RCC 7860 (cell line): ENCODE measurements around the gene ABCG4.
"Not testable (repeated sequence)": the region's sequence is repeated elsewhere in the genome, so short reads cannot be mapped to it uniquely, and the experiment has no call there.

Experiments used
- DNase-seq: peaks from one replicate; pipeline ENCODE4 v3.0.0-alpha.2; 2015; ENCODE audit warnings: low spot score
- FAIRE-seq: peaks from 2 replicates; lab custom pipeline; 2012; peaks lifted over from hg19 to GRCh38; lab: Jason Lieb, UNC

Gene ABCG4

DNA sequence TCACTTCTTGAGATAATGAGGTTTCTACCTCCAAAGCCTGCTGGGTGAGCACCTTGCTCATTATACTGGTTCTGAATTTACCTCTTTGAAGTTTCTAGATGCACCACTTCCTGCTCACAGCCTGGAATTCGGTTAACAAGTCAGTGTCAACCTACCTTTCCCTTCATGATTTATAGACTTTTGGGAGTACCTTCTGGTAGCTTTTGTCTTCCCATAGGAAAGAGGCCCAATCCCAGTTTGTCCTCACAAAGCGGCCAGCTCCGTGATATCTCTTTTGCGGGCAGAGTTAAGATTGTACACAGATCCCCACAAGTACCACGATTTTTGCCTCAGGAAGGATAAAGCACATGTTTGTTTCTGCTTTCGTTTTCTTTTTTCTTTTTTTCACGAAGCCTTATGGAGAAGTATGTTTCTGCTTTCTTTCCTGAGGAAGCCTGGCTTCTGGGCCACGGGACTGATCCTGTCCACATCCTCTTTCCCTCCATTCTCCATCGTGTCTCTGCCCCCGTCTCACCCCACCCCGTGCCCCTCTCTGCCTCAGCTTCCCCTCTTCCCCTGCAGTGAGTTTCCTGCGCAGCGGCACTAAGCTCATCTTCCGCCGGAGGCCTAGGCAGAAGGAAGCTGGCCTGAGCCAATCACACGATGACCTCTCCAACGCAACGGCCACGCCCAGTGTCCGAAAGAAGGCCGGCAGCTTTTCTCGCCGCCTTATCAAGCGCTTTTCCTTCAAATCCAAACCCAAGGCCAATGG, 33.2 kb upstream of the ABCG4 start:
- DNase-seq, result no peak

DNA sequence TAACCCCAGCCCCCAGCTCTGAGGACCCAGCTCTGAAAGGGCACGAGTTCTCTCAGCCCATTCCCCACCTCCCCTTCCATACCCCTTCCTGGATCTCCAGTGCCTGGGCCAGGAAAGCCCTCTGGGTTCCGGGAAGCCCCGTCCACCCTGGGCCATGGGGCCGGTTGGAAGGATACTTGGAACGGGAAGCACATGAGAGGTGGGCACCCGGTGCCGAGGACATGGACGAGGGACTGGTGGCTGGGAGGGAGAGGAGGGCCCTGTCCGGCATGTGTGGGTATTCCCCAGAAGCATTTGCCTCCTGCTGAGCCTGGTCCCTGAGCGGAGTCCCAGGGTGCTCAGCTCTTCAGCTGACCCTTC, 32.6 kb upstream of the ABCG4 start:
- DNase-seq (no peak), FAIRE-seq (no peak)

More for the DNA sequence above, 33.2 kb upstream of the ABCG4 start:
- FAIRE-seq, result no peak

DNA sequence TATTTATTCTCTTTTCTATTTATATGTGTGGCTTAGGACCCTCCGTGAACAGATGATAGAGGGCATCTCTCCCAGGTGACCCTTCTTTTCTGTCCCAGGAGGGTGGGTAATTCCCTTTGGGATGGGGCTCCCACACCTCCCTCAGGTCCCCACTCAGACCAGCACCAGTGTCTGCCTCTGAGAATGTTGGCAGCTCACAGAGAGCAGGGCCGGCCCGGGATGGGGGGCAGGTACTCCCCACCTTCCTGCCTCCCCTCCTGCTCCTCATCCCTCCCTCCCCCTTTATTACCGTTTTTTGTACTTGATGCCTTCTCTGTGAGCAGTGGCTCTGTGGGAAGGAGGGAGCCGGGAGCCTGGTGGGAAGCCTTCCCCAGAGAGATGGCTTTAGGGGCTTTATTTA, 32.3 kb upstream of the ABCG4 start:
- FAIRE-seq (no peak), DNase-seq (no peak)

DNA sequence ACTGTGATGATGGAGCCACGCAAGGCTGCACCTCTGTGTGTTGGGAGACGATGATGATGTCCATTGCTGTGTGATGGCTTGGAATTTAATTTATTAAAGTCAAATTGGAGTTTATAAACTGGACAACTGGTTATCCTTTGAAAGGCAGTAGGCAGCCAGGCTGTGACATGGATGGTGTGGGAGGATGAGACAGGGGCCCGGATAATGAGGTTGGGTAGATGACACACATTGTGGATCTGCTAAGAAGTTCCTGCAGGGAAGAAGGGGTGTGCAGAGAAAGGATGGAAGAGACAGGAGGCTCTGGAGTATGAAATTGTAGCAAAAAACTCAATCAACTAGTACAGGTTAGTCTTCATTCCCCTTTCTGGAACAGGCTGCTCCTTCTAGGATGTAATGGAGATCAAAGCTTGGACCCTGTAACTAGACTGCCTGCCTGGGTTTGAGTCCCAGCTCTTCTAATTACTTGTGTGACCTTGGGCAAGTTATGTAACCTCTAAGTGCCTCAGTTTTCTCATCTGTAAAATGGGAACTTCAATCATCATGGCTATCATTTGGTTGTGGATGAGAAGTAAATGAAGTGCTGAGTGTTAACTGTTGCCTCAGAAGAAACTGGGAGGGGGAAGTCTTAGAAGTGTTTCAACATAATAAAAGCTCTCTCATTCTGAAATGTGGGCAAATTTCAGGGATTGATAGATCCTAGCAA, 31.7 kb upstream of the ABCG4 start:
- DNase-seq, result no peak
- no peak for FAIRE-seq

- FAIRE-seq, result no peak
- DNase-seq, result no peak
Observed at GRCh38 chr11:119118227-119118626, 30.6 kb upstream of the ABCG4 start.

GRCh38 chr11:119118946-119119345, 29.9 kb upstream of the ABCG4 start:
- DNase-seq (no peak), FAIRE-seq (no peak)

DNA sequence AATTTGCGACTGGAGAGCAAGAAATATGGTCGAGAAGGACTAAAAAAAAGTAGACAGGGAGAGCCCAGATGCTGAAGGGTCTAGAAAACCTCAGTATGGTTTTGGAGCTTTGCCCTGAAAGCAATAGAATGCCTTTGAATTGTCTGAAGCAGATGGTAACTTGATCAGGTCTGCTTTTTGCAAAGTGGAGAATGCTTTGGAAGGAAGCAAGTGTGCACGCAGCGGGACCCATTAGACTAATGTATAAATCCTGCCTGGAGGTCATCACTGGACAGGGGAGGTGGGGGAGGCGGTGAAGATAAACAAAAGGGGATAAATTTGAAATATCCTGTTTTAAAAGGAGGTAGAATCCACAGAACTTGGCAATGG, 28.2 kb upstream of the ABCG4 start:
- no peak for DNase-seq
- FAIRE-seq, result no peak

DNA sequence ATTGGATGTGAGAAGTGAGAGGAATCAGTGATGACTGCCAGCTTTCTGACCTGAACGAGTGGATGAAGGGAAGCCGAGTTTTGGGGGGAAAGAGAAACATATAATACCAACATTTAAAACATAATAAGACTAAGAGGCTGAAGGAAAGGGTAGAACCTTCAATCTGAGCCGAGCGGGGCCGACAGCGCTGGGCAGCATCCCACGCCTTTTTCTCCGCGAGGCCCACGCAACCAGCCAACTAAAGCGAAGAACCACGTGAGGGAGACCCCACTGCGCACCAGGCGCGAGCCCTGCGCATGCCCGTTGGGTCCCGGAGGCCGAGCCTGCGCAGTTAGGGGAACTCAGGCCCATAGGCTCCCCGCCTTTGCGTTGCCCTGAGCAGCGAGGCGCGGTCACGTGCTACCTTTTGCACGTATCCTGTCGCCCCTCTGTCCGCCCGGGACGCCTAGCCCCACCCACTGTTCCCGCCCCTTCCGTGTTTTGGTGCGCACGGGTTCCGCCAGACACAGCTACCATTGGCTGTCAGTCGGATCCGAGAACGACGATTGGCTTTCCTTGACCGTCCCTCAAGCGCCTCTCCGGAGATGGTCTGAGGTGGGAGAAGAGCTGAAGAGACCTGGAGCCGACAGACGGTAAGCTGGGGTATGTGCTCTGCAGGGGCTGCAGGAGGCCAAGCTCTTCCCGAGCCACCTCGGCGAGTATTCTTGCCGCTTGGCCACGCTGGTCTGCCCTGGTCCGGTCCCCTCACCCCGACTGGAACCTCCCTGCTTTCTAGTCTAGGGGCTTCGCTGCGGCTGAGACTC, 27.6 kb upstream of the ABCG4 start, which contains the start of gene HINFP:
HINFP (plus strand) TSS at position 573 of the 803 bp plus-strand sequence. CDS start 5,365 bp downstream, outside the sequence.
- DNase-seq, result peak; percentile 94
- FAIRE-seq, result peak; percentile 83

- no peak for FAIRE-seq
- no peak for DNase-seq
Observed at GRCh38 chr11:119121811-119122124, 27.1 kb upstream of the ABCG4 start.

DNA sequence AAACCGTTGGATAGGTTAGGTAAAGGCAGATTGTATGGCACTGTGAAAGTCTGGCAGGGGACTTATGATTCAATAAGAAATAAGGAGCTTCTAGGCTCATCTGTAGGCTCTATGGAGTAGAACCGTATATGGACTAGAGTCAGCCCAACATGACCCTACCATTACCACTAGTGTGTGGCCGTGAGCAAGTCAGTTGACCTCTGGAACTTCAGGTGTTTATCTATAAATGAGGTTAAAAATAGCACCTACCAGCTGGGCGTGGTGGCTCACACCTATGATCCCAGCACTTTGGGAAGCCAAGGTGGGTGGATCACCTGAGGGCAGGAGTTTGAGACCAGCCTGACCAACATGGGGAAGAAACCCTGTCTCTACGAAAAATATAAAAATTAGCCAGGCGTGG, 23.0 kb upstream of the ABCG4 start:
- FAIRE-seq, result no peak
- no peak for DNase-seq

GRCh38 chr11:119126675-119127268, 22.1 kb upstream of the ABCG4 start:
- DNase-seq (no peak), FAIRE-seq (no peak)

DNA sequence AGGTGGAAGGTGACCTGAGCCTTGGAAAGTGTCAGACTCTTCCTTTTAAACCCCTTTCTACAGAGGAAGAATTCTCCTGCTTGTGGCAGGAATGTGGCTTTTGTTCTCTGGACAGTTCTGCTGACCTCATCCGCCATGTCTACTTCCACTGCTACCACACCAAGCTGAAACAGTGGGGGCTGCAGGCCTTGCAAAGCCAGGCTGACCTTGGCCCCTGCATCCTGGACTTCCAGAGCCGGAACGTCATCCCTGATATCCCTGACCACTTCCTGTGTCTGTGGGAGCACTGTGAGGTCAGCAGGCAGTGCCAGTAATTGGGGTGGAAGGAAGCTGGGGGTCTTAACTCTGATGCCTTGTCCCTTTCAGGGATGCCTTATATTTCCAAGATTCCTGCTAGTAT, 18.2 kb upstream of the ABCG4 start:
- DNase-seq (peak; percentile 35), FAIRE-seq (no peak)

- DNase-seq, result no peak
- FAIRE-seq, result no peak
Observed at GRCh38 chr11:119134389-119134978, 14.4 kb upstream of the ABCG4 start.

DNA sequence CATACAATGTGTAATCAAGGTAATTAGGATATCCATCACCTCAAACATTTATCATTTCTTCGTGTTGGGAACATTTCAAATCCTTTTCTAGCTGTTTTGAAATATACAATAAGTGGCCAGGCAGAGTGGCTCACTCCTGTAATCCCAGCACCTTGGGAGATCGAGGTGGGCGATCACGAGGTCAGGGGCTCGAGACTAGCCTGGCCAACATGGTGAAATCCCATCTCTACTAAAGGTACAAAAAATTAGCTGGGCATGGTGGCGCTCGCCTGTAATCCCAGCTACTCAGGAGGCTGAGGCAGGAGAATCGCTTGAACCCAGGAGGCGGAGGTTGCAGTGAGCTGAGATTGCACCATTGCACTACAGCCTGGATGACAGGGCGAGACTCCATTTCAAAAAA, 9.6 kb upstream of the ABCG4 start:
- not testable (repeated sequence) for FAIRE-seq, DNase-seq

- no peak for FAIRE-seq
Observed at GRCh38 chr11:119144825-119145486, 3.9 kb upstream of the ABCG4 start.

GRCh38 chr11:119145551-119145950, 3.3 kb upstream of the ABCG4 start:
- FAIRE-seq, result no peak
- DNase-seq, result no peak

More at GRCh38 chr11:119144825-119145486, 3.9 kb upstream of the ABCG4 start:
- DNase-seq, result peak; percentile 29

- FAIRE-seq, result no peak
Observed at GRCh38 chr11:119147604-119148333, 1.1 kb upstream of the ABCG4 start.

GRCh38 chr11:119148720-119149017, 183 bp upstream of the ABCG4 start:
- DNase-seq, result no peak
- FAIRE-seq, result no peak

More at GRCh38 chr11:119147604-119148333, 1.1 kb upstream of the ABCG4 start:
- DNase-seq, result no peak

DNA sequence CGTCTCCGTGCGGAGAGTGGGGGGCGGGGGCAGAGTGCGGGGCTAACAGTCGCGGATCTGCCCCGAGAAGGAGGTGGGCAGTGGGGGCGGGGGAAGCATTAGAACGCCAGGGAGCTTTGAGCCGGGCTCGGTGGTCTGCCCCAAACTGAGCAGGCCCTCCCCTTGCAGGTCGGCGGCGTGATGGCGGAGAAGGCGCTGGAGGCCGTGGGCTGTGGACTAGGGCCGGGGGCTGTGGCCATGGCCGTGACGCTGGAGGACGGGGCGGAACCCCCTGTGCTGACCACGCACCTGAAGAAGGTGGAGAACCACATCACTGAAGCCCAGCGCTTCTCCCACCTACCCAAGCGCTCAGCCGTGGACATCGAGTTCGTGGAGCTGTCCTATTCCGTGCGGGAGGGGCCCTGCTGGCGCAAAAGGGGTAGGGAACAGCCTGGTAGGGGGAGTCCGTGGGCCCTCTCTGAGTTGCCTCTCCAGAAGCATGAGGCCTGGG, 979 bp downstream of the ABCG4 start:
- DNase-seq, result no peak
- no peak for FAIRE-seq

DNA sequence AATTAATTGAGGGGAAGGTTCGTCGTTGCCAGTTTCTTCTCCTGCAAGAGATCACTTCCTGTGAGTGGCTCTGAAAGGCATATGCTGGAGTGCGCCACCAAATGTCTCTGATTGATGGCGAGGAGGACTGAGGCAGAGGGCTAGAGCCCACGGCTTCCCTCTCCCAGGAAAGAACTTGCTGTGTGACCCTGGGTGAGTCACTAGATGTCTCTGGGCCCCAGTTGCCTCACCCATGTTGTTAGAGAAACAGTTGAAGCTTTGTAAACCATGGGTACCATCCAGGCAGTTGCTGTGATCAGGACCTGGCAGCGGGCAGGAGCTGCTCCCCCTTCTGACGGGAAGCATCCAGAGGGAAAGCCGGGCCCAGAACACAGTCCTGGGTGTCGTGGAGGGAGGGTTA, 3.2 kb downstream of the ABCG4 start:
- FAIRE-seq (no peak), DNase-seq (no peak)
